GM21515 (cell line): ENCODE measurements around the gene EMILIN2.

ENCODE experiments used
- ATAC-seq: cut with Tn5 transposase; IDR thresholded peaks from one replicate; pipeline ENCODE4 v1.9.1; 2021; ENCODE audit not compliant: unreplicated experiment

The EMILIN2 gene

GRCh38 chr18:2872095-2872494, 25.3 kb downstream of the EMILIN2 start:
- ATAC-seq, result no peak

GRCh38 chr18:2874765-2875164, 28.0 kb downstream of the EMILIN2 start:
- no peak for ATAC-seq

- ATAC-seq, result no peak
These were observed 32.0 kb downstream of the EMILIN2 start for GRCh38 chr18:2878656-2879330.

- ATAC-seq, result no peak
These were observed 33.1 kb downstream of the EMILIN2 start for GRCh38 chr18:2879889-2880288.

GRCh38 chr18:2880473-2880872, 33.7 kb downstream of the EMILIN2 start:
- no peak for ATAC-seq

GRCh38 chr18:2881088-2881839, 34.5 kb downstream of the EMILIN2 start:
- no peak for ATAC-seq

- no peak for ATAC-seq
These were observed 35.0 kb downstream of the EMILIN2 start for GRCh38 chr18:2881840-2882195.

GRCh38 chr18:2882201-2882600, 35.4 kb downstream of the EMILIN2 start:
- ATAC-seq, result no peak

GRCh38 chr18:2883076-2883735, 36.4 kb downstream of the EMILIN2 start:
- ATAC-seq, result no peak

GRCh38 chr18:2884706-2885285, 38.0 kb downstream of the EMILIN2 start:
- ATAC-seq, result no peak

- ATAC-seq, result no peak
These were observed 40.7 kb downstream of the EMILIN2 start for GRCh38 chr18:2887470-2887869.

- no peak for ATAC-seq
These were observed 43.0 kb downstream of the EMILIN2 start for GRCh38 chr18:2889761-2890192.

- no peak for ATAC-seq
These were observed 43.8 kb downstream of the EMILIN2 start for GRCh38 chr18:2890606-2891005.

GRCh38 chr18:2891526-2892431, 45.0 kb downstream of the EMILIN2 start:
- no peak for ATAC-seq

GRCh38 chr18:2893056-2893455, 46.2 kb downstream of the EMILIN2 start:
- ATAC-seq, result no peak

- no peak for ATAC-seq
These were observed 46.9 kb downstream of the EMILIN2 start for GRCh38 chr18:2893676-2894075.

- no peak for ATAC-seq
These were observed 47.5 kb downstream of the EMILIN2 start for GRCh38 chr18:2894131-2894840.

- ATAC-seq, result no peak
These were observed 48.1 kb downstream of the EMILIN2 start for GRCh38 chr18:2894841-2895370.

- no peak for ATAC-seq
These were observed 48.6 kb downstream of the EMILIN2 start for GRCh38 chr18:2895391-2895790.

GRCh38 chr18:2896990-2897389, 50.2 kb downstream of the EMILIN2 start:
- no peak for ATAC-seq
